Measurements from ENCODE around the gene CDIP1. TPM values are rescaled to one million over a fixed set of nuclear protein-coding genes. Genes with fewer than 3 reads are reported as not detected.

The CDIP1 gene
- total and polyA plus RNA-seq, 8 donors, result 13.6 to 24.4 (median 18.9) TPM

GRCh38 chr16:4461250-4462085 lies 77.1 kb downstream of the CDIP1 start:
- H3K27me3 ChIP-seq, result no peaks in the 10 kb centered on the region
- intact Hi-C loops (cut with DNase I), result no loop called here
- no peak for TF ChIP-seq CTCF (IDR thresholded peaks at IDR 0.05)
- H3K4me3 ChIP-seq, result no peak overlapping the region
- DNase-seq, result no peak
- ATAC-seq, result peak in 3 of 4 donors; percentile 8 to 17 (median 12)
- H3K4me1 ChIP-seq, result no peaks in the 10 kb centered on the region
- WGBS, 2 donors, result 79 to 81% methylated on average over 27 of the region's 27 CpGs
- no peak overlapping the region for H3K27ac ChIP-seq
- no peak for FAIRE-seq
- no peaks in the 10 kb centered on the region for H3K9me3 ChIP-seq
- H3K36me3 ChIP-seq, result peaks cover 0 to 14% (median 3%) of the 10 kb centered on the region in 3 donors

GRCh38 chr16:4460936-4461249 lies 77.7 kb downstream of the CDIP1 start:
- TF ChIP-seq CTCF (IDR thresholded peaks at IDR 0.05), result no peak
- ATAC-seq, result peak in 1 of 4 donors; percentile 13
- Histone ChIP-seq H3K9me3 (no peaks in the 10 kb centered on the region), H3K36me3 (peaks cover 1 to 18% (median 3%) of the 10 kb centered on the region in 3 donors), H3K4me3 (no peak overlapping the region), H3K27me3 (no peaks in the 10 kb centered on the region), H3K27ac (no peak overlapping the region), H3K4me1 (no peaks in the 10 kb centered on the region)
- no peak for FAIRE-seq
- WGBS, 2 donors, result 84 to 91% methylated on average over 5 of the region's 5 CpGs
- intact Hi-C loops (cut with DNase I), result no loop called here
- DNase-seq, result no peak

Other genes with a start within 250 kb of the CDIP1 start
- gene GLIS2, start 222.7 kb downstream of the CDIP1 start, total RNA-seq, result 10 to 100 TPM in 4 of 6 donors, 1 to 10 TPM in 2; 5.5 to 14.9 (median 10.9) TPM
- 10 to 100 TPM in 1 of 2 donors, 1 to 10 TPM in 1; 7.3 to 15.1 TPM for gene GLIS2, start 222.7 kb downstream of the CDIP1 start, polyA plus RNA-seq
- 10 to 100 TPM; 12.2 to 29.6 (median 22.7) TPM for gene PAM16, start 187.5 kb downstream of the CDIP1 start, total RNA-seq
- 100 to 1,000 TPM in 1 of 2 donors, 10 to 100 TPM in 1; 69.6 to 106 TPM for gene PAM16, start 187.5 kb downstream of the CDIP1 start, polyA plus RNA-seq
- 10 to 100 TPM in 1 of 6 donors, 1 to 10 TPM in 5; 3.1 to 10.1 (median 7.9) TPM for gene VASN, start 166.9 kb downstream of the CDIP1 start, total RNA-seq
- gene VASN, start 166.9 kb downstream of the CDIP1 start, polyA plus RNA-seq, result 10 to 100 TPM in 1 of 2 donors, 1 to 10 TPM in 1; 9.0 to 14.8 TPM
- gene CORO7, start 122.2 kb downstream of the CDIP1 start, total RNA-seq, result 10 to 100 TPM in 4 of 6 donors, 1 to 10 TPM in 2; 8.4 to 21.4 (median 14.2) TPM
- gene CORO7, start 122.2 kb downstream of the CDIP1 start, polyA plus RNA-seq, result 10 to 100 TPM; 26.7 to 29.6 TPM
- 10 to 100 TPM; 21.0 to 33.7 (median 21.5) TPM for gene DNAJA3, start 112.9 kb downstream of the CDIP1 start, total RNA-seq
- gene DNAJA3, start 112.9 kb downstream of the CDIP1 start, polyA plus RNA-seq, result 10 to 100 TPM; 20.3 to 23.0 TPM
- 10 to 100 TPM; 21.9 to 40.0 (median 24.3) TPM for gene NMRAL1, start 64.1 kb downstream of the CDIP1 start, total RNA-seq
- 10 to 100 TPM; 74.9 to 84.7 TPM for gene NMRAL1, start 64.1 kb downstream of the CDIP1 start, polyA plus RNA-seq
- 10 to 100 TPM; 12.8 to 22.0 (median 18.5) TPM for gene HMOX2, start 62.4 kb downstream of the CDIP1 start, total RNA-seq
- 10 to 100 TPM; 18.9 to 29.6 TPM for gene HMOX2, start 62.4 kb downstream of the CDIP1 start, polyA plus RNA-seq
- gene C16orf96, start 17.6 kb upstream of the CDIP1 start, total RNA-seq, result under 1 TPM; 0.28 to 0.47 (median 0.34) TPM
- gene C16orf96, start 17.6 kb upstream of the CDIP1 start, polyA plus RNA-seq, result under 1 TPM; 0.30 to 0.31 TPM
- gene UBALD1, start 76.1 kb upstream of the CDIP1 start, total RNA-seq, result 10 to 100 TPM in 5 of 6 donors, 1 to 10 TPM in 1; 9.1 to 19.4 (median 14.3) TPM
- 10 to 100 TPM; 29.3 to 42.5 TPM for gene UBALD1, start 76.1 kb upstream of the CDIP1 start, polyA plus RNA-seq
- gene MGRN1, start 86.1 kb upstream of the CDIP1 start, total RNA-seq, result 10 to 100 TPM; 29.0 to 43.8 (median 33.0) TPM
- gene MGRN1, start 86.1 kb upstream of the CDIP1 start, polyA plus RNA-seq, result 10 to 100 TPM; 17.2 to 29.9 TPM
- gene NUDT16L1, start 154.8 kb upstream of the CDIP1 start, total RNA-seq, result 10 to 100 TPM in 5 of 6 donors, 1 to 10 TPM in 1; 7.0 to 16.5 (median 12.8) TPM
- gene NUDT16L1, start 154.8 kb upstream of the CDIP1 start, polyA plus RNA-seq, result 10 to 100 TPM; 17.3 to 32.3 TPM
- gene ANKS3, start 195.5 kb upstream of the CDIP1 start, total RNA-seq, result 10 to 100 TPM in 5 of 6 donors, 1 to 10 TPM in 1; 8.7 to 20.4 (median 11.7) TPM
- gene ANKS3, start 195.5 kb upstream of the CDIP1 start, polyA plus RNA-seq, result 10 to 100 TPM; 56.8 to 69.1 TPM
- 1 to 10 TPM in 1 of 6 donors, under 1 TPM in 5; 0.23 to 1.0 (median 0.58) TPM for gene DNAAF8, start 195.8 kb upstream of the CDIP1 start, total RNA-seq
- gene DNAAF8, start 195.8 kb upstream of the CDIP1 start, polyA plus RNA-seq, result 1 to 10 TPM in 1 of 2 donors, under 1 TPM in 1; 0.52 to 1.0 TPM
- 10 to 100 TPM in 1 of 6 donors, 1 to 10 TPM in 5; 5.5 to 10.0 (median 7.2) TPM for gene ZNF500, start 228.4 kb upstream of the CDIP1 start, total RNA-seq
- 10 to 100 TPM in 1 of 2 donors, 1 to 10 TPM in 1; 6.5 to 14.1 TPM for gene ZNF500, start 228.4 kb upstream of the CDIP1 start, polyA plus RNA-seq
- not detected for gene SEPTIN12, start 249.6 kb upstream of the CDIP1 start, total RNA-seq
- 1 to 10 TPM in 1 of 2 donors, not detected in 1; 1.4 TPM for gene SEPTIN12, start 249.6 kb upstream of the CDIP1 start, polyA plus RNA-seq

All from pancreas (tissue), 10 donors.